Loucy (cell line): ENCODE results near the gene OTP.

Experiments used
- CTCF ChIP-seq: fragments of 200-600 bp; sonication (generic); conservative IDR thresholded peaks from 2 replicates; pipeline ENCODE4 v1.5.1; 2014; ENCODE audit warnings: mild to moderate bottlenecking, antibody characterized with exemption, low read length
- EZH2phosphoT487 ChIP-seq: fragments of 200-600 bp; IDR thresholded peaks from 2 replicates; pipeline ENCODE4 v1.6.1; 2018; ENCODE audit warnings: antibody characterized with exemption, mild to moderate bottlenecking, moderate library complexity, borderline replicate concordance

GRCh38 chr5:77633207-77633675, 5.3 kb downstream of the OTP start:
- TF ChIP-seq CTCF (no peak), EZH2phosphoT487 (no peak)
